GM19395 (cell line): ENCODE results near the gene SRD5A3.

Experiments
- ATAC-seq: cut with Tn5 transposase; IDR thresholded peaks from one replicate; pipeline ENCODE4 v1.9.1; 2021; ENCODE audit warnings: mild to moderate bottlenecking, moderate library complexity; ENCODE audit not compliant: unreplicated experiment

Gene SRD5A3

GRCh38 chr4:55372259-55372658, 26.2 kb downstream of the SRD5A3 start:
- no peak for ATAC-seq

GRCh38 chr4:55373461-55373860, 27.4 kb downstream of the SRD5A3 start:
- ATAC-seq = no peak

- no peak for ATAC-seq
These were observed 30.7 kb downstream of the SRD5A3 start for GRCh38 chr4:55376698-55377097.

GRCh38 chr4:55378617-55379467, 32.8 kb downstream of the SRD5A3 start:
- no peak for ATAC-seq

GRCh38 chr4:55380576-55380975, 34.5 kb downstream of the SRD5A3 start:
- ATAC-seq = no peak

- no peak for ATAC-seq
These were observed 35.5 kb downstream of the SRD5A3 start for GRCh38 chr4:55381502-55381901.

GRCh38 chr4:55382488-55383003, 36.5 kb downstream of the SRD5A3 start:
- ATAC-seq = no peak

- no peak for ATAC-seq
These were observed 39.2 kb downstream of the SRD5A3 start for GRCh38 chr4:55385201-55385649.

GRCh38 chr4:55386073-55386472, 40.0 kb downstream of the SRD5A3 start:
- peak; percentile 88 for ATAC-seq

- ATAC-seq = no peak
These were observed 40.8 kb downstream of the SRD5A3 start for GRCh38 chr4:55386840-55387239.

GRCh38 chr4:55393461-55394320, 47.6 kb downstream of the SRD5A3 start:
- ATAC-seq = no peak

GRCh38 chr4:55395218-55395528, 49.1 kb downstream of the SRD5A3 start:
- peak; percentile 4 for ATAC-seq

- peak; percentile 93 for ATAC-seq
These were observed 49.7 kb downstream of the SRD5A3 start, which contains the start of gene TMEM165 for GRCh38 chr4:55395529-55396307. Gene TMEM165 (plus strand): TSS chr4:55395957. CDS start chr4:55396190, 233 bp downstream.

- ATAC-seq = peak; percentile 31
These were observed 50.5 kb downstream of the SRD5A3 start for GRCh38 chr4:55396308-55397125.

- no peak for ATAC-seq
These were observed 51.0 kb downstream of the SRD5A3 start for GRCh38 chr4:55397126-55397436.

GRCh38 chr4:55397520-55398321, 51.7 kb downstream of the SRD5A3 start:
- no peak for ATAC-seq

- ATAC-seq = no peak
These were observed 52.4 kb downstream of the SRD5A3 start for GRCh38 chr4:55398461-55398860.

- ATAC-seq = no peak
These were observed 52.9 kb downstream of the SRD5A3 start for GRCh38 chr4:55398966-55399365.

- ATAC-seq = no peak
These were observed 53.5 kb downstream of the SRD5A3 start for GRCh38 chr4:55399581-55399980.
